DOHH2 (cell line): Measurements from ENCODE around the gene TRMT11.

Experiments
- CTCF ChIP-seq: fragments of 200-600 bp; sonication (generic); IDR thresholded peaks from one replicate; pipeline ENCODE4 v1.5.1; 2014; ENCODE audit warnings: antibody characterized with exemption, mild to moderate bottlenecking, low read depth, low read length; ENCODE audit not compliant: poor library complexity, severe bottlenecking
- EZH2phosphoT487 ChIP-seq: fragments of 200-600 bp; sonication (generic); IDR thresholded peaks from 2 replicates; pipeline ENCODE4 v1.6.1; 2017; ENCODE audit warnings: borderline replicate concordance, mild to moderate bottlenecking, antibody characterized with exemption, low read length, moderate library complexity, mixed read lengths

DNA sequence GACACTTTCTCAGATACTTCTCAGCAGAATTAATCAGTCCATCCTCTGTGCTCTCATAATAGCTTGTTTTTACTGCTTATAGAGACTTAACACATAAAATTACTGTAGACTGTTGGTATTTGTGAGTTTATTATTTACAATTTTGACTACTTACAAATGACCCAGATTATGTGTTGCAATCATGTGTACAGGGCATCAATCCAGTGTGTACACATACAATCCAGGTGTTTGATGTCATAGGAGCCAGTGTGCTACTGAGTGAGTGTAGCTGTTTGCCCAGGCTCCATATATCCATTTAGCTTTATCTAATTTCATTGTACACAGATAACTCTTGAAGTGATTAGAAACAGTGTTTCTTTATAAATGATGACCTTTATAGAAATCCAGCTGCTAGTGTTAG is 31.3 kb downstream of the TRMT11 start:
- TF ChIP-seq CTCF (no peak), EZH2phosphoT487 (no peak)
